HPDE6-E6E7 (cell line): ENCODE measurements around the gene GINS2.

ENCODE experiments used
- DNase-seq: peaks from one replicate; pipeline ENCODE4 v3.0.0; 2011; ENCODE audit warnings: missing footprints; ENCODE audit errors: extremely low spot score

GINS2 gene

GRCh38 chr16:85654251-85655095 lies 34.3 kb downstream of the GINS2 start:
- no peak for DNase-seq

DNA sequence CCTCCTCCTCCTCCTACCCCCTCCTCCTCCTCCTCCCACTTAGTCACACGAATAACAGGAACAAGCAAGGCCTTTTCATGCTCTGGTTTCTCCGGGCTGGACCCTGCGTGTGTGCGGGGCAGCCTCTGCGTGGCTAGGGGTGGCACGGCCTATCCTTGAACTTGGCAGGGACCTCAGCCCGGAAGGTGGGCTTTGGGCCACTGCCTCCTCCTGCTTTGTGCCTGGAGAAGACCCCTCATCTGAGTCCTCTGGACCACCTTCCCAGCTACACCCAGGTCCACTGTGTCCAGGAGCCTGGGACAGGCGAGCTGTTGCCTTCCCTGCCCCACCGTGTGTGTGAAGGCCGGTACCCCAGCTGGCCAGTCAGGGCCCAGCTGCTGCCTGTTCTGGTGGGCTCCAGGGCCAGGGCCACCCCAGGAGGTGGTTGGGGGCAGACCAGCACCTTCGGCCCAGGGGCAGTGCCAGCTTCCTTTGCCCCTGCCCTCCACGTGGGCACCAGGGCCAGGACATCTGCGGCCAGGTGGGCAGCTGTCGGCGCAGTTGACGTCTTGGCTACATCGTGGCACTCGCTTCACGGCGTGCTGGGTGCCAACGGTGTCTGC lies 35.4 kb downstream of the GINS2 start:
- DNase-seq: no peak

DNA sequence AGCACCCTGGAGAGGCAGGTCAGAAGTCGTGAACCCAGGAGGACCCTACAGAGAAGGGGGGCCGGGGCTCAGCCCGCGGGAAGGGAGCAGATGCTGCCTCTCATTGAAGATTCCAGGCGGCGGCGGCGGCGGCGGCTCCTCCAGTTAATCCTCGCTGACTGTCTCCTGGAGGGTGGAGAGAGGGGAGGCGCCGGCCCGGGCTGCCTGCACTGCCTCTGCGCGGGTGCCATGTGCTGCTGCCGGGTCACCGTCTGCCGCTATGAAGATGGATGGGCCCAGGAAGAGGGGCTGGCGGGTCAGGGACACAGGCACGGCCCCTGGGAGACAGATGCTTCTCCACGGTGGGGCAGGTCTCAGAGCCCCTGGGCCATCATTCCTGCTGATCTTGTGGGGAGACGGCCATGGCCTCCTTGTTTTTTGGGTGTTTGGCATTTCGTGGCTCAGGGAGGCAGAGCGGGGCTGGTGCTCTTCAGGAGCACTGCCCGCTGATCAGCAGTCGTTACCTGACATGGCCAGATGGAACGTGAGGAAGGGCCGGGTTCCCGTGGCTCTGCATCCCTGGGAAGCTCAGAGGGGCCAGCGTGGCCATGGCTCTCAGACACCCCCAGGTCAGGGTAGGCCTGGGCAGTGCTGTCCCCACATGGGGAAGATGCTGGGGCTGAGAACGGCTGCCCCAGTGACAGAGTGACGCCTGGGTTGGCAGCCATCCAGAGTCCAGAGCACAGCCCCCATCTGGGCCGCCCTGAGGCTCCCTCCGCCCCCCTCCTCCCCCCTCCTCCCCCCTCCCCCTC lies 36.1 kb downstream of the GINS2 start:
- peak; percentile 65 for DNase-seq

GRCh38 chr16:85651629-85652430 lies 36.9 kb downstream of the GINS2 start:
- DNase-seq: no peak

DNA sequence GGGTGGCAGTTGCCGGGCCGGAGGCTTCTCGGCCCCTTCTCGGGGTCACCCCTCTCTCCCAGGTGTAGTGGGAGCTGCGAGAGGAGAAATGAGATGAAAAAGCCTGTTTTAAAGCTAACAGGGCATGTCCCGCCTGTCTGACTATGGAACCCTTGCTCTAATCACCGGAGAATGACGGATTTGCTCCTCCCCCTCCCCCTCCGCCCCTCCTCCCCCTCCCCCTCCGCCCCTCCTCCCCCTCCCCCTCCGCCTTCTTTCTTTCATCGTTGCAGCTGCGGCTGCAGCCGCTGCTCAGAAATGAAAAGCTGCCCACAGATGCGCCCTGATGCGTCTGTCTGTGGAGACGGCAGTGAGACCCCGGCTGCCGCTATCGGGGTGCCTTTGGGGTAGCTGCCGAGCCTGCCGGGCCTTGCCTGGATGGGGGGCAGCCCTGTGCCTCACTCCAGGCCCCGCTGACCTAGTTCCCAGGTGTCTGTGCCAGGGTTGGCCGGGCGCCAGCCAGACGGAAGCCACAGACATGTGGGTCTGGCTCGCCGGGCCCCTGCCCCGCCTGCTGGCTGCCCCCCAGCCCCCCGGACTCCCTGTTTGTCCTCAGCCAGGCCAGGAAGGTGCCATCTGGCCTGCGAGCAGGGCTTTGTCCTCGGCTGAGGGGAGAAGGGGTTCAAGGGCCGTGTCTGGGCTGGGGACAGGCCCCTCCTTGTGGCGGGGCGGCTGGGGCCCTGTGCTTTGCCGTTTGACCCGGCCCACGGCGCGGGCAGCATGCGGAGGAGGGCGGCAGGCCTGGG lies 37.7 kb downstream of the GINS2 start:
- DNase-seq: no peak

GRCh38 chr16:85650135-85650843 lies 38.5 kb downstream of the GINS2 start:
- DNase-seq: no peak

DNA sequence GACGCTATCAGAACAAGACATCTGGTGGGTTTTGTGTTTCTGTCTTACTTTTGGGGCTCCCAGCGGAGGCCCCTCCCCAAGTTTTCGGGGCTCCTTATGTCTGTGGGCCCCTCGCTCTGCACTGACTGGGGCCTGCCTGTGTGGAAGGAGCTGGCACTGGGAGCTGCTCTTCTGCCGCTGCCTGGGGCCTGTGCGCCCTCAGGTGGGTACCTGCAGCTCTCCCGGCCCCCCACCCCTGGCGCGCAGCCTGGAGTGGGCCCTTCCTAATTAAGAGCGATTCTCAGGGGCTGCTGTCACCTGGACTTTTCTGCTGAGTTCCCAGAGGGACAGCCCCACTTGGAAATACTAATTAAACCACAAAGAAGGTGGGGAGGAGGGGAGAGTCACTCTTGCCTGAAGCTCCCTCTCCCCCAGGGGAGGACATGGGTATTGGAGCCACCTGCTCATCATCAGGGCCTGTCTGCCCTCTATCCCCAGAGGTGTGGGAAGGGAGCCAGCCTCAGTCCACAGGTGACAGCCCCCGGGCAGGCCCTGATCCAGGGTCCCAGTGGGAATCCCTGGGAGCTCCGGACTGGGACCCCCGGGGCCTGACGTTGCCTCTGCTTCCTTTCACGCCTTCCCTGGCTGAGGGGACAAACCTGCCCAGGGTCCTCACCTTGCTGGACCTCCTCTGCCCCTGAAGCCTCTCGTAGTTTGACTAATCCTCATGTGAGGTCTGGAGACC lies 39.2 kb downstream of the GINS2 start:
- DNase-seq: no peak

DNA sequence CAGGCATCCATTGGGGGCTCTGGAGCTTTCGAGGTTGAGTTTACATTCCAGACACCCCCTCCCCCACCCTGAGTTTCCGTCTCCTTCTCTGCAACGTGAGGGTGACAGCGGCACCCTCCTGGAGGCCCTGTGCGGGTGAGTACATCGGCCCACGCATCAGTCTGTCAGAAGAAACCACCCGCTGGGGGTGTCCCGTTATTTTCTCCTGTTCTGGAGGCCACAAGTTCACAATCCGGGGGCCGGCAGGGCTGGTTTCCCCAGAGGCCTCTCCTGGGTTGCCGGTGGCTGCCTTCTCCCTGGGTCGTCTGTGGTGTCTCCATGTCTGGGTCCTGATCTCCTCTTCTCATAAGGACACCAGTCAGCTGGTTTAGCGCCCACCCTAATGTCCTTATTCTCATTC lies 39.9 kb downstream of the GINS2 start:
- no peak for DNase-seq

- no peak for DNase-seq
Observed at GRCh38 chr16:85648070-85648714, 40.6 kb downstream of the GINS2 start.

GRCh38 chr16:85646976-85647375 lies 41.8 kb downstream of the GINS2 start:
- DNase-seq: no peak

- DNase-seq: no peak
Observed at GRCh38 chr16:85646358-85646907, 42.3 kb downstream of the GINS2 start.

DNA sequence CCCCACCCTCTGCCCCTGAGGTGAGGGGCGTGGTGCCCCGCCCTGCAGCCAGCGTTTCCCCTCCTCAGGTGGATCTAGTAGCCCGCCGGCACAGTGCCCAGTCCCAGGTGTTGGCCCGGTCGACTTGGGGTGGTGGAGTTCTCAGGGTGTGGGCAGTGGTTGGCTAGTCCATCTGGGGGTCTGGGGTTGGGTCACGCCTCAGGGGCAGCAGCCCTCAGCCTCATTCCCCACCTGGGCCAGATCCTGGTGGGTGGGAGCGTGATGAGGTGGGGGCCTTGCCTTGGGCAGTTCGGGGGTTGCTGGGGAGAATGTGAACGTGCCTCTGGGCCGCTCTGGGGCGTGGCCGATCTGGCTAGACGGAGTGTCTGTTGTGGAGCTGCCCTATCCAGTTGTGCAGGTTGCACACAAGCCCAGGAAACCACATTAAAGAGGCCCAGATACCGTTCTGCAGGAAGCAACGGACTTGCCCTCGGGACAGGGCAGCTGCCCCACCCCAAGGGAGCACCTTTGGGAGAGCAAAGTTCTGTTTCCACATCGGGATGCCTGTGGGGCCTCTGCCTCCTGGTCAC lies 43.6 kb downstream of the GINS2 start:
- DNase-seq: peak; percentile 67

DNA sequence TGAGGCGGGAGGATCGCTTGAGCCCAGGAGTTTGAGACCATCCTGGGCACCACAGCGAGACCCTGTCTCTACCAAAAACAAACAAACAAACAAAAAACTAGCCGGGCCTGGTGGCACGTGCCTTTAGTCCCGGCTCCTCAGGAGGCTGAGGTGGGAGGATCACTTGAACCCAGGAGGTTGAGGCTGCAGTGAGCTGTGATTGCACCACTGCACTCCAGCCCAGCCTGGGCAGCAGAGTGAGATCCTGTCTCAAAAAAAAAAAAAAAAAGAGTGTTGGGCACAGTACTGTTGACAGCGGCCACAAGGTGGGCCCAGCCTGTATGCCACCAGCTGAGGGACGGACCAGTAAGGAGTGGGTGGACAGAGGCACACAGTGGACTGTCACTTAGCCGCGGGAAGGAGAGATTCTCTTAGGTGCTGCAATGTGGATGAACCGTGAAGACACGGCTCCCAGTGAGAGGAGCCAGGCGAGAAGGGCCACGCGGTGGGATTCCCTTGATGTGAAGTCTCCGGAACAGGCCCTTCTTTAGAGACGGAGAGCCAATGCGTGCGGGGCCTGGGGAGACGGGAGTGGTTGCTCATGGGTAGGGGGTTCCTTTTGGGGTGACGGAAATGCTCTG lies 44.6 kb downstream of the GINS2 start:
- no peak for DNase-seq

GRCh38 chr16:85643631-85644030 lies 45.1 kb downstream of the GINS2 start:
- DNase-seq: no peak

- DNase-seq: no peak
Observed at GRCh38 chr16:85642762-85643358, 45.9 kb downstream of the GINS2 start.

DNA sequence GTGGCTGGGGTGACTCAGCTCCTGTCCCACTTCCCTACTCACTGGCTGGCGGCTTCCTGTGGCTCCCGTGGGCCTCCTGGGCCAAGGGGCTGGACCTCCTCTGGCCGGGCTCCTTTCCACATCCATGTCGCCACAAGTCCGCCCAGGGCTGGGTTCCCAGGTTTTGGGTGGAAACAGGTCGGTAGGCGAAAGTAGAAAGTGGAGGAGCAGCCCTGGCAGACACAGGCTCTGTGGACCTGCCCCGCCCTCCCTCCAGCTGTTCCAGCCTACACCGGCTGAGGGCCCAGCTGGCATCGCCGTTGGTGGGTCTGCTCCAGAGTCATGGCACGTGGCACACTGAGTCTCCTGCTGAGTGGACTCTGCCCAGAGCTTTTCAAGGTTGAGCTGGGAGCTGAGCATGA lies 47.0 kb downstream of the GINS2 start:
- no peak for DNase-seq

DNA sequence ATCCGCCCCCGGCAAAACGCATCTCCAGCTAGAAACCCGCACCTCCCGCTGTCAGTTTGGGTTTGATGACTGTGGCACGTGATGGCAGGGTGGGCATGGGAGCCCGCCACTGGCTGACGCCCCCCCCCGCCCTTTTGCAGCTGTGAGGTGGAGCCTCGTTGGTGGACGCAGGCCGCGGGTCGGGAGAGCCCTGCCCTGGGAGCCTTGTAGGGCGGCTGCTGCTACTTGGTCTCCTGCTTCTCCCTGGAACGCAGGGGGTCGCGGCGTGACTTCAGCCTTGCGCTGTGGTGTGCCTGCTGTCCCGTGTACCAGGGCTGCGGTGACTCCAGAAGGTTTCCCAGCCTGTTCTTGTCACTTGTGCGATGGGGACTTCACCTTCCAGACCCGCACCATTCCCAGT lies 47.4 kb downstream of the GINS2 start:
- no peak for DNase-seq

DNA sequence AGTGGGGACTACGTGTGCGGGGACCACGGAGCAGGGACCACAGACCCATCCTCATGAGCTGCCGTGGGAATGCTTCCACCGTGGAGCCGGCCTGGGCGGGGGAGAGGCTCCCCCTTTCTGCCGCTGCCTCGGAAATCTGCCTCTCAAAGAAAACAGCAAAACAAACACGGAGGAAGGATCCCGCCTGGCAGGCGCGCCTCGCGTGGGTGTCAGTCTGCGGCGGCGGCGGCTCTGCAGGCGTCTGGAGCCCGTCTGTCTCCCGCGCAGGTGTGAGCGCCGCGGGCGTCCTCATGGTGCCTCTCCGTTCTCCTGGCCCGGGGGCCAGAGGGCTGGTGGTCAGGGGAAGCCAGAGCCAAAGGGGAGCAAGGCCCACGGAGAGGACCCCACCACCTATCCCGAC lies 48.2 kb downstream of the GINS2 start:
- DNase-seq: no peak
